OCI-LY3 (cell line): ENCODE data around the gene GCNA.

ENCODE experiments used
- H2AFZ ChIP-seq: fragments of 200-600, 300-600 bp; shearing (Covaris generic); 2 replicates; pipeline ENCODE4 v1.6.0; 2014; ENCODE audit warnings: antibody characterized with exemption, low read depth, low read length
- H3K27ac ChIP-seq: fragments of 200-600, 300-600 bp; sonication (generic); 2 replicates; pipeline ENCODE4 v1.5.1; 2014; ENCODE audit warnings: mild to moderate bottlenecking, low read length, moderate library complexity, mixed read lengths
- H3K27me3 ChIP-seq: fragments of 200-600, 300-600 bp; sonication (generic); 2 replicates; pipeline ENCODE4 v1.6.1; 2014; ENCODE audit warnings: low read depth, low read length, mixed read lengths
- H3K36me3 ChIP-seq: fragments of 200-600, 300-600 bp; sonication (generic); replicated peaks from 2 replicates; pipeline ENCODE3; 2014; ENCODE audit warnings: low read depth, low read length, mixed read lengths
- H3K4me1 ChIP-seq: fragments of 300-600, 200-600 bp; sonication (generic); 2 replicates; pipeline ENCODE4 v1.6.1; 2014; ENCODE audit warnings: low read length, mixed read lengths
- H3K4me2 ChIP-seq: fragments of 200-600, 300-600 bp; sonication (generic); 2 replicates; pipeline ENCODE4 v1.6.1; 2014; ENCODE audit warnings: low read length, mixed read lengths
- H3K4me3 ChIP-seq: fragments of 300-600, 200-600 bp; sonication (generic); 2 replicates; pipeline ENCODE4 v1.5.1; 2014; ENCODE audit warnings: antibody characterized with exemption, mild to moderate bottlenecking, low read length, moderate library complexity
- H3K79me2 ChIP-seq: fragments of 300-600, 200-600 bp; shearing (Covaris generic); 2 replicates; pipeline ENCODE4 v1.6.1; 2014; ENCODE audit warnings: mild to moderate bottlenecking, low read length, mixed read lengths
- H3K9ac ChIP-seq: fragments of 300-600, 200-600 bp; shearing (Covaris generic); 2 replicates; pipeline ENCODE4 v1.6.0; 2014; ENCODE audit warnings: mild to moderate bottlenecking, low read length, moderate library complexity
- H3K9me3 ChIP-seq: fragments of 200-600, 300-600 bp; shearing (Covaris generic); 2 replicates; pipeline ENCODE4 v1.6.1; 2014; ENCODE audit warnings: low read length, mixed read lengths; ENCODE audit not compliant: insufficient read depth
- H4K20me1 ChIP-seq: fragments of 200-600, 300-600 bp; sonication (generic); 2 replicates; pipeline ENCODE4 v1.6.1; 2016; ENCODE audit warnings: low read length, mixed read lengths; ENCODE audit not compliant: insufficient read depth
- EZH2phosphoT487 ChIP-seq: fragments of 200-600 bp; shearing (Covaris generic); IDR thresholded peaks from 2 replicates; pipeline ENCODE4 v1.6.1; 2018; ENCODE audit warnings: antibody characterized with exemption, mixed run types, low read depth
- TF ChIP-seq, protein P1 (sequence below): fragments of 200-600, 300-600 bp; sonication (generic); IDR thresholded peaks from 2 replicates; pipeline ENCODE4 v1.5.1; 2014; ENCODE audit warnings: antibody characterized with exemption, low read length, low read depth

Gene GCNA

DNA sequence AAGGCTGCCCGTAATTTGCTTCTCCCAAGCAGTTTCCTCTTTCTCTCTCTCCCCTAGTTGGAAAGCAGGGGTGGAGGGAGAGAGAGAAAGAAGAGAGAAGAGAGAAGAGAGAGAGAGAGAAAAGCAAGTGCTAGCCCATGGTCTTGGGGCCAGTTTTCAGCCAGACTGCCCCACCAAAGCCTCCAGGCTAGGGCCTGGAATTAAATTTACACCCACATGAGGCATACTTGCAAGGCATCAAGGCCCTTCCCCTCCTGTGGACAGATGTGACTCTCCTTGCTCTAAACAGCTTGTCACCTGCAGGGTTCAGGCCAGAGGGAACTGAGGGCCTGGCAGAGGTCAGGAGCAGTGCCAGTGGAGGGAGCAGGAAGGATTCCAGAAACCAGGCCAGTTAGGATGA is 41.7 kb downstream of the GCNA start:
- Histone ChIP-seq H3K4me3 (no peak overlapping the region), H3K36me3 (peaks cover 14% of the 10 kb centered on the region), H3K27ac (peak overlapping the region; percentile 65; the same call in 1 of the 2 replicates), H3K79me2 (no peaks in the 10 kb centered on the region), H3K4me2 (no peak overlapping the region), H3K4me1 (peaks cover 87% of the 10 kb centered on the region), H3K27me3 (no peaks in the 10 kb centered on the region), H3K9ac (no peak overlapping the region), H2AFZ (no peak overlapping the region), H3K9me3 (no peaks in the 10 kb centered on the region), H4K20me1 (no peaks in the 10 kb centered on the region)
- TF ChIP-seq EZH2phosphoT487, result no peak
- TF ChIP-seq, protein P1, sequence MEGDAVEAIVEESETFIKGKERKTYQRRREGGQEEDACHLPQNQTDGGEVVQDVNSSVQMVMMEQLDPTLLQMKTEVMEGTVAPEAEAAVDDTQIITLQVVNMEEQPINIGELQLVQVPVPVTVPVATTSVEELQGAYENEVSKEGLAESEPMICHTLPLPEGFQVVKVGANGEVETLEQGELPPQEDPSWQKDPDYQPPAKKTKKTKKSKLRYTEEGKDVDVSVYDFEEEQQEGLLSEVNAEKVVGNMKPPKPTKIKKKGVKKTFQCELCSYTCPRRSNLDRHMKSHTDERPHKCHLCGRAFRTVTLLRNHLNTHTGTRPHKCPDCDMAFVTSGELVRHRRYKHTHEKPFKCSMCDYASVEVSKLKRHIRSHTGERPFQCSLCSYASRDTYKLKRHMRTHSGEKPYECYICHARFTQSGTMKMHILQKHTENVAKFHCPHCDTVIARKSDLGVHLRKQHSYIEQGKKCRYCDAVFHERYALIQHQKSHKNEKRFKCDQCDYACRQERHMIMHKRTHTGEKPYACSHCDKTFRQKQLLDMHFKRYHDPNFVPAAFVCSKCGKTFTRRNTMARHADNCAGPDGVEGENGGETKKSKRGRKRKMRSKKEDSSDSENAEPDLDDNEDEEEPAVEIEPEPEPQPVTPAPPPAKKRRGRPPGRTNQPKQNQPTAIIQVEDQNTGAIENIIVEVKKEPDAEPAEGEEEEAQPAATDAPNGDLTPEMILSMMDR, result no peak

DNA sequence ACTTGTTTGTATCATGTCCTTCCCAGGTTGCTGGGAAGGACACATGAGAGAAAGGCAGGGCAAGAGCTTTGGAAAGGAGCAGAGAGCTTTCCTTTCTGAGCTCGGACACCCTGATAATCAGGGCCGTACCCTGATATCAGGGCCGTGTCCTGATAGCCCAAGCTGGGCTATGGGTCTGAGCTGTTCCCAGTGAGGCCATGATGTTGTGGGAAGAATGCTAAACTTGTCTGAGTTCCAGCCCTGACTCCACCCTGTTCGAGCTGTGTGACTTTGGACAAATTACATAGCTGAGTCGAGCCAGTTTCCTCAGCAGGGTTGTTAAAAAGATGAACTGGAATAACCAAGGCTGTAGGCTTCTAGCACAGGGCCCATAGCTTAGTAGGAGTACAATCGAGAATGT is 43.4 kb downstream of the GCNA start:
- Histone ChIP-seq H3K27ac (peak overlapping the region; percentile 74; the same call in 1 of the 2 replicates), H2AFZ (no peak overlapping the region), H3K4me3 (no peak overlapping the region), H3K9me3 (no peaks in the 10 kb centered on the region), H4K20me1 (no peaks in the 10 kb centered on the region), H3K9ac (no peak overlapping the region), H3K79me2 (no peaks in the 10 kb centered on the region), H3K4me2 (0 out of 2 replicates have a peak overlapping the region, but pooled peaks have one; percentile 57), H3K36me3 (peaks cover 9% of the 10 kb centered on the region), H3K4me1 (peaks cover 76% of the 10 kb centered on the region), H3K27me3 (no peaks in the 10 kb centered on the region)
- TF ChIP-seq, protein P1, result no peak
- no peak for TF ChIP-seq EZH2phosphoT487

DNA sequence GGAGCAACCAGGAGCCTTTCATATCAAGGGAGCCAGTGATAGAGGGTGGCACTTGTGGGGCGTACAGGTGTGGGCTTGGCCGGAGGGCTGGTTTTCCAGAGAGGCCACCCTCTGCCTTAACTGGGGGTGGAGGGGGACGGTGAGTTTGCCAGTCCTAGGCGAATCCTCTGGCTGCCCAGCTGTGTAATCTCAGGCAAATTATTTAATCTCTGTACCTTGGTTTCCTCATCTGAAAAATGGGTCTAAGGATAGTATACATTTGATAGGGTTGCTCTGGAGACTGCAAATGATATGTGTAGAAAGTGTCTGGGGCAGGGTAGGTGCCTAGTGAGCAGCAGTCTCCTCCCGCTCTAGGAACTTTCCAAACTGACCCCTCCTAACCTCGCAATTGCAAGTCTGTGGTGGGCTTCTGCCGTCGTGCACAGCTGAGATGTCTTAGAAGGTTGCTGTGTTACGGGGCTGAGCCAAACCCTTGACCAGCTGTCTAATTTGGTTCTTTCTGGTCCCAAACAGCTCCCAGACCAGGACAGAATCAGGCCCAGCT is 43.9 kb downstream of the GCNA start:
- no peak overlapping the region for H3K4me3 ChIP-seq
- no peaks in the 10 kb centered on the region for H3K27me3 ChIP-seq
- H4K20me1 ChIP-seq, result no peaks in the 10 kb centered on the region
- peak overlapping the region; percentile 74 for H3K27ac ChIP-seq
- H3K36me3 ChIP-seq, result peaks cover 9% of the 10 kb centered on the region
- H2AFZ ChIP-seq, result no peak overlapping the region
- peak overlapping the region; percentile 57; the same call in 1 of the 2 replicates for H3K4me2 ChIP-seq
- H3K9ac ChIP-seq, result no peak overlapping the region
- H3K4me1 ChIP-seq, result peaks cover 73% of the 10 kb centered on the region
- no peaks in the 10 kb centered on the region for H3K9me3 ChIP-seq
- H3K79me2 ChIP-seq, result no peaks in the 10 kb centered on the region
- TF ChIP-seq, protein P1, result no peak
- no peak for TF ChIP-seq EZH2phosphoT487

DNA sequence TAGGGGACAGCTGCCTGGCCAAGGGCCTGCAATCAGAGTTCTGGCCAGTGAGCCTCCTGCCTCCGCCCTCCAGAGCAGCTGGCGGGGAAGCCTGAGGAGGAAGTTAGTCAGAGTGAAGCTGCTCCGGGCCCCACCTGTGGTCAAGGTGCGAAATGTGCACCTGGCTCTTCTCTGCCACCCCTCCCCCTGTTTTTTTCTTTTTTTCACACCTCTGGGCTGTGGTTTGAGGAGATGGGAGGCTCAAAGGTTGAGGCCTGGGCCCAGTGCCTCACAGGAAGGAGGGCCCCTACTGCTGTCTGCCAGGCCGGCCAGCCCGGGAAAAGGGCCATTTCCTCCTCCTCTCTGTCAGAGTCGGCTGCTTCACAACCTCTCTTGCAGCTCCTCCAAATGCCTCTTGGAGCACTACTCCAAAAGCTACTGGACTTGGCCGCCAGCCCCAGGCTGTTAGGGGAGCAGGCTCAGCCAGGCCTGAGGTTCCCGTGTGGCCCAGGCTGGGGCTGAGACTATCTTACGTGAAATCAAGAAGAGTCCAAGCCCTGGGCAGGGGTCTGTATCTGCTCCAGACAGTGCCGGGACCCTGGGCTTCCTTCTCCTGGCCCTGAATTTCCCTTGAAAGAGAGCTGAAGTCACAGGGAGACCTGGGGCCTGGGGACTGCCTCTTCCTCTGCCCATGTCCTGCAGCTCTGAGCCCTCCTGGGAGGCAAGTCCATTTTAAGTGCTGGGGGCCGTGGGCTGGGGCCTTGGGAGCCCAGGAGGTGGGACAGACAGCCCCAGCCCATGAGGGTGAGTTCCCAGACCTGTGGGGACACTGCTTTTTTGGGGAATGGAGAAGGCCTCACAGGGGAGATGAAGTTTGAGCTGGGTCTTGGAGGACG is 44.6 kb downstream of the GCNA start:
- Histone ChIP-seq H4K20me1 (no peaks in the 10 kb centered on the region), H3K27ac (peak overlapping the region; percentile 74), H3K27me3 (no peaks in the 10 kb centered on the region), H3K36me3 (peaks cover 9% of the 10 kb centered on the region), H3K9me3 (no peaks in the 10 kb centered on the region), H3K4me1 (peaks cover 66% of the 10 kb centered on the region), H3K79me2 (no peaks in the 10 kb centered on the region), H3K9ac (peak overlapping the region; percentile 59; the same call in 1 of the 2 replicates), H3K4me3 (no peak overlapping the region), H3K4me2 (peak overlapping the region; percentile 57), H2AFZ (no peak overlapping the region)
- no peak for TF ChIP-seq EZH2phosphoT487
- TF ChIP-seq, protein P1, result no peak; the same call in 1 of the 2 replicates
